GM10847 (cell line): ENCODE results near the gene ETV2.

ENCODE experiments used
- POLR2A ChIP-seq: IDR thresholded peaks from 2 replicates; pipeline ENCODE4 v1.6.1; 2011; ENCODE audit not compliant: insufficient read length; ENCODE audit errors: extremely low read depth

Gene ETV2

DNA sequence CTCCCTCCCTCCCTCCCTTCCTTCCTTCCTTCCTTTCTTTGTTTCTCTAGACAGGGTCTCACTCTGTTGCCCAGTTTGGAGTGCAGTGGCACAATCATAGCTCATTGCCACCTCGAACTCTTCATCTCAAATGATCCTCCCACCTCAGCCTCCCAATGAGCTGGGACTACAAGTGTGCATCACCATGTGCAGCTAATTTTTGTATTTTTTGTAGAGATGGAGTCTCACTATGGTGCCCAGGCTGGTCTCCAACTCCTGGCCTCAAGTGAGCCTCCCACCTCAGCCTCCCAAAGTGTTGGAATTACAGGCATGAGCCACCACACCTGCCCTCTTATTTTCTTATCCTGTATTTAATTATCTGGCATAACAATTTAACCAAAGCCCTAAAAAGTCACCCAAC lies 29.1 kb downstream of the ETV2 start:
- TF ChIP-seq POLR2A, result no peak

DNA sequence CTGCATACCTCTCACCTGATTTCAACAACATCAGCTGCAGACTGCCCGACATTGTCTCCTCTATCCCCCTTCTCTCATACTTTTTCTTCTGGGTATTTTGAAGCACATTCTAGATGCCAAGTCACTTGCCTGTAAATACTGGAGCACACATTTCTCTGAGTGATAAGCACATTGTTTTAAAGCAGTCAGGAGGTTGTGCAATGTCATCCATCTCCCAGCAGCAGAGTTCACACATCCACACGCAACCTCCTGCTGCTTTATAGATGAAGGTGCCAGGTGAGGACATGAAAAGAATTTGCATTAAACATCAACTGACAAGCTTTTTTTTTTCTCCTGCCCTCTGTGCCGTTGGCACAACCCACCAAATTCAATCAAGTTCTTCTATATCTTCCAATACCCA lies 30.3 kb downstream of the ETV2 start:
- TF ChIP-seq POLR2A, result no peak

DNA sequence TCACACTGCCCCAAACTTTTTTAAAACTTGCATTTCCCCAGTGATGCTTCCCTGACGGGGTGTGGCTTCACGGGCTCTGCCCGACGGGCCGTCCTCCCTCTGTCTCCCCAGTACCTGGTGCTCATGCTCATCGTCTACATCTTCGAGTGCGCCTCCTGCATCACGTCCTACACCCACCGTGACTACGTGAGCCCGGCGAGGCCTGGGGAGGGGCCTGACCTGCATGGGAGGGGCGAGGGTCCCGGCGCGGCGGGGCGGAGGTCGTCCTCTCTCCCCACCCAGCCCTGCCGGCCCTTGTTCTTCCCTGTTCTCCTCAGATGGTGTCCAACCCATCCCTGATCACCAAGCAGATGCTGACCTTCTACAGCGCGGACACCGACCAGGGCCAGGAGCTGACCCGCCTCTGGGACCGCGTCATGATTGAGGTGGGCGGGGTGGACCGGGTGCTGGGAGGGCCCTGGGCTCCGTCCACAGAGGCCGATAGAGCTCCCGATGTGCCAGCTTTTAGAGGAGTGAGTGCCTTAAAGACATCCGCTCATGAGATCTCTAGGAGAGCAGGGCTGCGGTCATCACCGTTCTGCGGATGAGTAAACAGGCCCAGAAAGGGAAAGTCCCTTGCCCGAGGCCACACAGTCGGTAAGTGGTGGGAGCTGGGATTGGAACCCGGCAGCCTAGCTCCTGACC lies 31.7 kb downstream of the ETV2 start:
- no peak for TF ChIP-seq POLR2A

DNA sequence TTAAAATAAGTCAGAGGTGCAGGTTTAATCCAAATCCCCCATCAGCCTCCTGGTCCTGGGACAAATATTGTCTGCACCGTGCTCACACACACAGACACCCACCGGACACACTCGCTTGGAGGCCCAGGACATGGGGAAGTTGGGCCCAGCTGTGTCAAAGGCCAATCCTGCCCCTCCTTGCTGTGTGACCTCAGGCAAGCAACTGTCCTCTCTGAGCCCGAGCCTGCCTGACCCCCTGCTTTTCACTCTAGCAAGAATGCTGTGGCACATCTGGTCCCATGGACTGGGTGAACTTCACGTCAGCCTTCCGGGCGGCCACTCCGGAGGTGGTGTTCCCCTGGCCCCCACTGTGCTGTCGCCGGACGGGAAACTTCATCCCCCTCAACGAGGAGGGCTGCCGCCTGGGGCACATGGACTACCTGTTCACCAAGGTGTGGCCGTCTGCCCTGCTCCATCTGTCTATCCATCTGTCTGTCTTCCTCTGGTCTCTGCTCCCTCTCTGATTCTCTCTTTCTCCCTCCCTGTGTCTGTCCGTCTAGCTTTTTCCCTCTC lies 34.1 kb downstream of the ETV2 start:
- no peak for TF ChIP-seq POLR2A

DNA sequence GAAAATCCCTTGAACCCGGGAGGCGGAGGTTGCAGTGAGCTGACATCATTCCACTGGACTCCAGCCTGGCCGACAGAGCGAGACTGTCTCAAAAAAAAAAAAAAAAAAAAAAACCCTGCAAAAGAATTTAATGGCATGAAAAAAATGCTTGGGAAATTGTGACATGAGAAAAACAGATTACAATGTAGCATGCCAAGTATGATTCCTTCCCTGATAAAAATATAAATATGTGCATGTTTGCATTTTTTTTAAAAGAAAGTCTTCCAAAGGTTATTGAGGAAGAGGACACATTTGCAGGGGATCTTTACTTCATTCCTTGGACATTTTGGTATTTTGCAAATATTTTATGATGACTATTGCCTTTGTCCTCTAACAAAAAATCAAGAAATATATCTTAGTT lies 48.3 kb downstream of the ETV2 start:
- TF ChIP-seq POLR2A, result no peak

DNA sequence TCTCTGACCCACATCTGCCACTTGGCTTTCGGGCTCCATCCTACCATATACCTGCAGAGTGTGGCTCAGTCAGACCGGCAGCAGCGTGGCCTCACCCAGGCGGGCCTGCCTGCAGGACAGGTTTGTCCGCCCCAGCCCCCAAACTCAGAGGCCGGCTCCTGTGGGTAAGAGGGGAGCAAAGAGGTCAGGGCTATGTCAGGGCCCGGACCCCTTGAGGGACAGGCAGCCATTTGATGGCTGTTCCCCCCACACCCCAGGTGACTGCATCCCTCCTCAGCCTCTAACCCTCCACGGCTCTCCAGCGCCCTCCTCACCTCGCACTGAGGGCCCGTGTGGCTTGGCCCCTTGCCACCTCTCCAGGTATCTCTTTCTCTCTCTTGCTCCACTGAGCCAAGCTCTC lies 50.5 kb downstream of the ETV2 start:
- TF ChIP-seq POLR2A, result no peak

DNA sequence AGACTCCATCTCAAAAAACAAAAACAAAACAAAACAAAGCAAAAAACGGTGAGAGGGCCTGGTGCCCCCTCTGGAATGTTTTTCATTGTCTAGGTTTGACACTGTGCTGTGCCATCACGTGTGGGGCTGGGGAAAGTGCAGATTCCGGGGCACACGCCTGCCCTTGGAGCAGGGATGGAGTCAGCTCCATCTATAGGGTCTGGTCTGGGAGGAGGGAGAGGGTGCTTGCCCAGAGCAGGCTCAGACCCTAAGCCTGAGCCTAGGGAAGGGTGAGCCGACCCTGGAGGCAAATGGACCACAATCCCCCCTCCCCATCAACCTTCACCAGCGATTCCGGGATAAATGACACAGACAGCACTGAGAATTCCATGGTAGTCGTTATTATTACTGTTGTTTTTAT lies 51.9 kb downstream of the ETV2 start:
- TF ChIP-seq POLR2A, result no peak

DNA sequence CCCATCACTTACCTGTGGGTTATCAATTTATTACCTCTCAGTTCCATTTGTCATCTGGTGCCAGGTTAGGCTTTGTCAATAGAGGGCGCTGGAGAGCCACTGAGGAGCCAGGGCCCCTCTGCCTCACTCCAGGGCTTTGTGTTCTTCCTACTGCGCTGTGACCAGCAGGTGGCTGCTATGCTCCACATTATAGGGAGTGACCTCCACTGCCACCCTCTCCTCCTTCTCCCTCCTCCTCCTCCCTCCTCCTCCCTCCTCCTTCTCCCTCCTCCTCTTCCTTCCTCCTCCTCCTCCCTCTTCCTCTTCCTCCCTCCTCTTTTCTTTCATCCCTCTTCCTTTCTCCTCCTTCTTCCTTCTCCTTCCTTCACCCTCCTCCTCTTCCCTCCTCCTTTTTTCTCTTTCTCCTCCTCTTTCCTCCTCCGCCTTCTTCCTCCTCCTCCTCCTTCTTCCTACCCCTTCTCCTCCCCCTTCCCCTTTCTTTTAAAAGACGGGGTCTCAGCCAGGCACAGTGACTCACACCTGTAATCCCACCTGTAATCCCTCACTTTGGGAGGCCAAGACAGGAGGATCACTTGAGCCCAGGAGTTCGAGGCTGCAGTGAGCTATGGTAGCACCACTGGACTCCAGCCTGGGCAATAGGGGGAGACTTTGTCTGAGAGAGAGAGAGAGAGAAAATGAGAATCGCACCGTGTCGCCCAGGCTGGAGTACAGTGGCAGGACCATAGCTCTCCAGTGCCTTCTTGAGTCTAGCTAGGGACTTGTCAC lies 52.5 kb downstream of the ETV2 start:
- no peak for TF ChIP-seq POLR2A
